Fibroblast of skin of left quadriceps (primary cell): ENCODE measurements around the gene DMBX1.
A peak's percentile ranks its signal among the peaks of the same experiment; 100 is the strongest.

ENCODE experiments used
- DNase-seq, 2 experiments: peaks; one replicate each; pipeline ENCODE4 v3.0.0-alpha.2; 2013; ENCODE audit warnings: low read depth in 2 of 2

DMBX1 gene

GRCh38 chr1:46525253-46525983 is 35.8 kb downstream of the DMBX1 start:
- DNase-seq = no peak

- DNase-seq = no peak
Observed at GRCh38 chr1:46526013-46526690, 36.5 kb downstream of the DMBX1 start.

- no peak for DNase-seq
Observed at GRCh38 chr1:46526691-46527291, 37.2 kb downstream of the DMBX1 start.

GRCh38 chr1:46527474-46528296 is 38.0 kb downstream of the DMBX1 start:
- peak; percentile 29 to 31 for DNase-seq

- DNase-seq = no peak
Observed at GRCh38 chr1:46528297-46528955, 38.8 kb downstream of the DMBX1 start.

GRCh38 chr1:46529031-46529630 is 39.5 kb downstream of the DMBX1 start:
- no peak for DNase-seq

- DNase-seq = no peak
Observed at GRCh38 chr1:46530311-46530710, 40.7 kb downstream of the DMBX1 start.

GRCh38 chr1:46530791-46531409 is 41.3 kb downstream of the DMBX1 start:
- DNase-seq = no peak

- no peak for DNase-seq
Observed at GRCh38 chr1:46532095-46532494, 42.5 kb downstream of the DMBX1 start.

- peak; percentile 18 to 28 for DNase-seq
Observed at GRCh38 chr1:46532498-46533178, 43.0 kb downstream of the DMBX1 start.

- no peak for DNase-seq
Observed at GRCh38 chr1:46533179-46533864, 43.7 kb downstream of the DMBX1 start.

GRCh38 chr1:46535063-46535462 is 45.4 kb downstream of the DMBX1 start:
- no peak for DNase-seq

- no peak for DNase-seq
Observed at GRCh38 chr1:46536527-46536926, 46.9 kb downstream of the DMBX1 start.

GRCh38 chr1:46537651-46538050 is 48.0 kb downstream of the DMBX1 start:
- no peak for DNase-seq

- no peak for DNase-seq
Observed at GRCh38 chr1:46538147-46538546, 48.5 kb downstream of the DMBX1 start.
